ENCODE data around the gene TAS1R1. TPM values are rescaled to one million over a fixed set of nuclear protein-coding genes. Genes with fewer than 3 reads are reported as not detected.
A peak's percentile ranks its signal among the peaks of the same experiment; 100 is the strongest.

The TAS1R1 gene
- total and polyA plus RNA-seq, 10 of the 15 experiments (the other 5 are each of a cell fraction or from before 2014, with no cell fraction given) = 0.03 to 0.06 (median 0.04) TPM; not detected in 7

DNA sequence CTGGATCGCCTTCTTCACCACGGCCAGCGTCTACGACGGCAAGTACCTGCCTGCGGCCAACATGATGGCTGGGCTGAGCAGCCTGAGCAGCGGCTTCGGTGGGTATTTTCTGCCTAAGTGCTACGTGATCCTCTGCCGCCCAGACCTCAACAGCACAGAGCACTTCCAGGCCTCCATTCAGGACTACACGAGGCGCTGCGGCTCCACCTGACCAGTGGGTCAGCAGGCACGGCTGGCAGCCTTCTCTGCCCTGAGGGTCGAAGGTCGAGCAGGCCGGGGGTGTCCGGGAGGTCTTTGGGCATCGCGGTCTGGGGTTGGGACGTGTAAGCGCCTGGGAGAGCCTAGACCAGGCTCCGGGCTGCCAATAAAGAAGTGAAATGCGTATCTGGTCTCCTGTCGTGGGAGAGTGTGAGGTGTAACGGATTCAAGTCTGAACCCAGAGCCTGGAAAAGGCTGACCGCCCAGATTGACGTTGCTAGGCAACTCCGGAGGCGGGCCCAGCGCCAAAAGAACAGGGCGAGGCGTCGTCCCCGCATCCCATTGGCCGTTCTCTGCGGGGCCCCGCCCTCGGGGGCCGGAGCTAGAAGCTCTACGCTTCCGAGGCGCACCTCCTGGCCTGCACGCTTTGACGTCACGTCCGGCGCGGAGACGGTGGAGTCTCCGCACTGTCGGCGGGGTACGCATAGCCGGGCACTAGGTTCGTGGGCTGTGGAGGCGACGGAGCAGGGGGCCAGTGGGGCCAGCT lies 24.4 kb downstream of the TAS1R1 start, which contains the start of gene ZBTB48 (continued):
- TF ChIP-seq, protein P1, sequence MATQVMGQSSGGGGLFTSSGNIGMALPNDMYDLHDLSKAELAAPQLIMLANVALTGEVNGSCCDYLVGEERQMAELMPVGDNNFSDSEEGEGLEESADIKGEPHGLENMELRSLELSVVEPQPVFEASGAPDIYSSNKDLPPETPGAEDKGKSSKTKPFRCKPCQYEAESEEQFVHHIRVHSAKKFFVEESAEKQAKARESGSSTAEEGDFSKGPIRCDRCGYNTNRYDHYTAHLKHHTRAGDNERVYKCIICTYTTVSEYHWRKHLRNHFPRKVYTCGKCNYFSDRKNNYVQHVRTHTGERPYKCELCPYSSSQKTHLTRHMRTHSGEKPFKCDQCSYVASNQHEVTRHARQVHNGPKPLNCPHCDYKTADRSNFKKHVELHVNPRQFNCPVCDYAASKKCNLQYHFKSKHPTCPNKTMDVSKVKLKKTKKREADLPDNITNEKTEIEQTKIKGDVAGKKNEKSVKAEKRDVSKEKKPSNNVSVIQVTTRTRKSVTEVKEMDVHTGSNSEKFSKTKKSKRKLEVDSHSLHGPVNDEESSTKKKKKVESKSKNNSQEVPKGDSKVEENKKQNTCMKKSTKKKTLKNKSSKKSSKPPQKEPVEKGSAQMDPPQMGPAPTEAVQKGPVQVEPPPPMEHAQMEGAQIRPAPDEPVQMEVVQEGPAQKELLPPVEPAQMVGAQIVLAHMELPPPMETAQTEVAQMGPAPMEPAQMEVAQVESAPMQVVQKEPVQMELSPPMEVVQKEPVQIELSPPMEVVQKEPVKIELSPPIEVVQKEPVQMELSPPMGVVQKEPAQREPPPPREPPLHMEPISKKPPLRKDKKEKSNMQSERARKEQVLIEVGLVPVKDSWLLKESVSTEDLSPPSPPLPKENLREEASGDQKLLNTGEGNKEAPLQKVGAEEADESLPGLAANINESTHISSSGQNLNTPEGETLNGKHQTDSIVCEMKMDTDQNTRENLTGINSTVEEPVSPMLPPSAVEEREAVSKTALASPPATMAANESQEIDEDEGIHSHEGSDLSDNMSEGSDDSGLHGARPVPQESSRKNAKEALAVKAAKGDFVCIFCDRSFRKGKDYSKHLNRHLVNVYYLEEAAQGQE (IDR thresholded peaks at IDR 0.05; ENCODE audit: low read depth, low read length) = no peak
- TF ChIP-seq, protein P2, sequence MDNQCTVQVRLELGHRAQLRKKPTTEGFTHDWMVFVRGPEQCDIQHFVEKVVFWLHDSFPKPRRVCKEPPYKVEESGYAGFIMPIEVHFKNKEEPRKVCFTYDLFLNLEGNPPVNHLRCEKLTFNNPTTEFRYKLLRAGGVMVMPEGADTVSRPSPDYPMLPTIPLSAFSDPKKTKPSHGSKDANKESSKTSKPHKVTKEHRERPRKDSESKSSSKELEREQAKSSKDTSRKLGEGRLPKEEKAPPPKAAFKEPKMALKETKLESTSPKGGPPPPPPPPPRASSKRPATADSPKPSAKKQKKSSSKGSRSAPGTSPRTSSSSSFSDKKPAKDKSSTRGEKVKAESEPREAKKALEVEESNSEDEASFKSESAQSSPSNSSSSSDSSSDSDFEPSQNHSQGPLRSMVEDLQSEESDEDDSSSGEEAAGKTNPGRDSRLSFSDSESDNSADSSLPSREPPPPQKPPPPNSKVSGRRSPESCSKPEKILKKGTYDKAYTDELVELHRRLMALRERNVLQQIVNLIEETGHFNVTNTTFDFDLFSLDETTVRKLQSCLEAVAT (IDR thresholded peaks at IDR 0.05) = 0 out of 2 replicates have a peak, but pooled peaks have one; percentile 27
- TF ChIP-seq MYB (IDR thresholded peaks at IDR 0.05; ENCODE audit: borderline replicate concordance, low read depth, low read length) (no peak), SRF (IDR thresholded peaks at IDR 0.05; ENCODE audit: low read depth in 2 of 2, low read length in 2 of 2) (0 out of 4 replicates have a peak, but pooled peaks of 1 of the 2 experiments have one; percentile 1), POLR2AphosphoS2 (IDR thresholded peaks at IDR 0.05; ENCODE audit: low read depth, low read length) (peak; percentile 96), CREB1 (IDR thresholded peaks at IDR 0.05; ENCODE audit: low read depth) (peak; percentile 93), ZNF622 (IDR thresholded peaks at IDR 0.05) (no peak), ZBED1 (IDR thresholded peaks at IDR 0.05; ENCODE audit: borderline replicate concordance) (no peak)
- TF ChIP-seq, protein P3, sequence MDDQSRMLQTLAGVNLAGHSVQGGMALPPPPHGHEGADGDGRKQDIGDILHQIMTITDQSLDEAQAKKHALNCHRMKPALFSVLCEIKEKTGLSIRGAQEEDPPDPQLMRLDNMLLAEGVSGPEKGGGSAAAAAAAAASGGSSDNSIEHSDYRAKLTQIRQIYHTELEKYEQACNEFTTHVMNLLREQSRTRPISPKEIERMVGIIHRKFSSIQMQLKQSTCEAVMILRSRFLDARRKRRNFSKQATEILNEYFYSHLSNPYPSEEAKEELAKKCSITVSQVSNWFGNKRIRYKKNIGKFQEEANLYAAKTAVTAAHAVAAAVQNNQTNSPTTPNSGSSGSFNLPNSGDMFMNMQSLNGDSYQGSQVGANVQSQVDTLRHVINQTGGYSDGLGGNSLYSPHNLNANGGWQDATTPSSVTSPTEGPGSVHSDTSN (IDR thresholded peaks at IDR 0.05; ENCODE audit: insufficient replicate concordance, low read depth, low read length) = no peak
- TF ChIP-seq, protein P4, sequence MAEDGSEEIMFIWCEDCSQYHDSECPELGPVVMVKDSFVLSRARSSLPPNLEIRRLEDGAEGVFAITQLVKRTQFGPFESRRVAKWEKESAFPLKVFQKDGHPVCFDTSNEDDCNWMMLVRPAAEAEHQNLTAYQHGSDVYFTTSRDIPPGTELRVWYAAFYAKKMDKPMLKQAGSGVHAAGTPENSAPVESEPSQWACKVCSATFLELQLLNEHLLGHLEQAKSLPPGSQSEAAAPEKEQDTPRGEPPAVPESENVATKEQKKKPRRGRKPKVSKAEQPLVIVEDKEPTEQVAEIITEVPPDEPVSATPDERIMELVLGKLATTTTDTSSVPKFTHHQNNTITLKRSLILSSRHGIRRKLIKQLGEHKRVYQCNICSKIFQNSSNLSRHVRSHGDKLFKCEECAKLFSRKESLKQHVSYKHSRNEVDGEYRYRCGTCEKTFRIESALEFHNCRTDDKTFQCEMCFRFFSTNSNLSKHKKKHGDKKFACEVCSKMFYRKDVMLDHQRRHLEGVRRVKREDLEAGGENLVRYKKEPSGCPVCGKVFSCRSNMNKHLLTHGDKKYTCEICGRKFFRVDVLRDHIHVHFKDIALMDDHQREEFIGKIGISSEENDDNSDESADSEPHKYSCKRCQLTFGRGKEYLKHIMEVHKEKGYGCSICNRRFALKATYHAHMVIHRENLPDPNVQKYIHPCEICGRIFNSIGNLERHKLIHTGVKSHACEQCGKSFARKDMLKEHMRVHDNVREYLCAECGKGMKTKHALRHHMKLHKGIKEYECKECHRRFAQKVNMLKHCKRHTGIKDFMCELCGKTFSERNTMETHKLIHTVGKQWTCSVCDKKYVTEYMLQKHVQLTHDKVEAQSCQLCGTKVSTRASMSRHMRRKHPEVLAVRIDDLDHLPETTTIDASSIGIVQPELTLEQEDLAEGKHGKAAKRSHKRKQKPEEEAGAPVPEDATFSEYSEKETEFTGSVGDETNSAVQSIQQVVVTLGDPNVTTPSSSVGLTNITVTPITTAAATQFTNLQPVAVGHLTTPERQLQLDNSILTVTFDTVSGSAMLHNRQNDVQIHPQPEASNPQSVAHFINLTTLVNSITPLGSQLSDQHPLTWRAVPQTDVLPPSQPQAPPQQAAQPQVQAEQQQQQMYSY (CRISPR knock-in tag; IDR thresholded peaks at IDR 0.05) = no peak

All from GM12878 (cell line).